ENCODE data around the gene CRYBG1. TPM values are rescaled to one million over a fixed set of nuclear protein-coding genes. Genes with fewer than 3 reads are reported as not detected.
"Not testable (repeated sequence)": the region's sequence is repeated elsewhere in the genome, so short reads cannot be mapped to it uniquely, and the experiment has no call there.

The CRYBG1 gene
- polyA plus RNA-seq, 5 donors, result 7.8 to 14.1 (median 10.4) TPM

- DNase-seq, result no peak
Measured at GRCh38 chr6:106508277-106508676, 147.8 kb downstream of the CRYBG1 start.

- no peak for DNase-seq
Measured at GRCh38 chr6:106508834-106509233, 148.3 kb downstream of the CRYBG1 start.

GRCh38 chr6:106509420-106510089, 149.0 kb downstream of the CRYBG1 start:
- DNase-seq, result no peak

GRCh38 chr6:106510090-106510970, 149.8 kb downstream of the CRYBG1 start:
- no peak for DNase-seq

GRCh38 chr6:106511288-106512047, 151.0 kb downstream of the CRYBG1 start:
- no peak for DNase-seq

- peak in 1 of 2 donors; percentile 62 for DNase-seq
Measured at GRCh38 chr6:106512048-106512967, 151.8 kb downstream of the CRYBG1 start.

- DNase-seq, result no peak
Measured at GRCh38 chr6:106512968-106513574, 152.6 kb downstream of the CRYBG1 start.

GRCh38 chr6:106513808-106514582, 153.5 kb downstream of the CRYBG1 start:
- DNase-seq, result no peak

GRCh38 chr6:106514583-106514885, 154.0 kb downstream of the CRYBG1 start:
- DNase-seq, result no peak

- DNase-seq, result not testable (repeated sequence)
Measured at GRCh38 chr6:106515582-106515981, 155.1 kb downstream of the CRYBG1 start.

- no peak for DNase-seq
Measured at GRCh38 chr6:106516616-106517015, 156.1 kb downstream of the CRYBG1 start.

- DNase-seq, result no peak
Measured at GRCh38 chr6:106517706-106518105, 157.2 kb downstream of the CRYBG1 start.

- no peak for DNase-seq
Measured at GRCh38 chr6:106518748-106519147, 158.2 kb downstream of the CRYBG1 start.

GRCh38 chr6:106519460-106520394, 159.2 kb downstream of the CRYBG1 start:
- DNase-seq, result no peak

- no peak for DNase-seq
Measured at GRCh38 chr6:106520711-106521401, 160.3 kb downstream of the CRYBG1 start.

- DNase-seq, result no peak
Measured at GRCh38 chr6:106522562-106523250, 162.2 kb downstream of the CRYBG1 start.

- no peak for DNase-seq
Measured at GRCh38 chr6:106525107-106525881, 164.8 kb downstream of the CRYBG1 start.
